ENCODE data around the gene CD82.

DNA sequence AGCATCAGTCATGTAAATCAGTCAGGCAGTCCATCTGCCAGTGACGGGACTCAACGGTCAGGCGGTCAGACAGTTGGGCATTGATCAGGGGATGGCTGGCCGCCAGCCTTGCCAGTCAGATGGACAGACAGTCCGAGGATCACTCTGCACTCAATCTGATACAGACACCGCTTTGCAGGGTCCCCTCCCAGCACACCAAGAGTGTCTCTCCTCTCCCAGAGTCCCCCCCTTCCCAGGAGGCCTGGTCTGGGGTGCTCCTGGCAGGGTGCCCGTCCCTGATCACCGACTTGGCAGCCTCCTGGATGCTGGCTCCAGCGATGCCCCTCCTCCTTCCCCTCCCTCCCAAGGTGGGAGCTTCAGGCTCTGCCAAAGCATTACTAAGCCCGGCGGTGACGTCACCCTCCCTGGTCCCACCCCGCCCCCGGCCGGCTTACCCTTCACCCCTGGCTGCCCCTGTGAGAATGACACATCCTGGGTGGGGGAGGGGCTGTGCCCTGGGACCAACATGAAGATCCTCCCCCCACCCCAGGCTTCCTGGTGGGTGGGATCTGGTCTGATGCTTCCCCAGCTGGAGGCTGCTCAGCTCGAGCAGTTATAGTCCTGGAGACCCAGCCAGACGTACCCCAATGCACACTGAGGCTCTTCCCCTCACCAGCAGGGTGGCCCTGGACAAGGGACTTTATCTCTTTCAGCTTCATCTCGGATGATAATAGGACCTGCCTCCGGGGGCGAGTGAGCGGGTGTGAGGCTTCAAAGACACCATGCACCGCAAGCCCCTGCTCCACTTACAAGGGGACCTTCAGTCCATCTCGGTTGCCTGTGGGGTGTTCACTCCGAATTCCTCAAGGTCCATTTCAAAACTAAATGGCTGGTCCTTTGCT, 69.2 kb downstream of the CD82 start:
- no peak for TF ChIP-seq EZH2 (IDR thresholded peaks at IDR 0.05; ENCODE audit: insufficient read depth, poor library complexity, severe bottlenecking)
- TF ChIP-seq EZH2phosphoT487 (IDR thresholded peaks at IDR 0.05; ENCODE audit: insufficient read depth, low read depth) = no peak

All from GM23248 (cell line).